ENCODE results near the gene DLG2.

- no peak for TF ChIP-seq CTCF (IDR thresholded peaks at IDR 0.05; ENCODE audit: control extremely low read depth in 1 of 3, insufficient read depth in 1 of 3, low read depth in 1 of 3, low read length in 3 of 3)
- no peak for TF ChIP-seq CHD2 (IDR thresholded peaks at IDR 0.05; ENCODE audit: low read length)
- no peak for TF ChIP-seq POLR2A (IDR thresholded peaks at IDR 0.05; ENCODE audit: control extremely low read depth in 1 of 2, low read depth in 2 of 2, low read length in 2 of 2)
- no peak for TF ChIP-seq CEBPB (IDR thresholded peaks at IDR 0.05; ENCODE audit: low read depth, low read length)
- TF ChIP-seq HDAC6 (IDR thresholded peaks at IDR 0.05; ENCODE audit: low read depth, low read length) = no peak
- TF ChIP-seq POLR2AphosphoS5 (IDR thresholded peaks at IDR 0.05; ENCODE audit: low read depth, low read length) = no peak
Measured at GRCh38 chr11:83751041-83751440, 1876.1 kb downstream of the DLG2 start.
